NCI-H1092 treated with DMSO at 0.1 percent for 48 hours (cell line): ENCODE results near the gene LRRC25.
"Not testable (repeated sequence)": the region's sequence is repeated elsewhere in the genome, so short reads cannot be mapped to it uniquely, and the experiment has no call there.

ENCODE experiments used
- DNase-seq: peaks from one replicate; lab custom pipeline; 2025; lab: John Stamatoyannopoulos, UW

The LRRC25 gene

DNA sequence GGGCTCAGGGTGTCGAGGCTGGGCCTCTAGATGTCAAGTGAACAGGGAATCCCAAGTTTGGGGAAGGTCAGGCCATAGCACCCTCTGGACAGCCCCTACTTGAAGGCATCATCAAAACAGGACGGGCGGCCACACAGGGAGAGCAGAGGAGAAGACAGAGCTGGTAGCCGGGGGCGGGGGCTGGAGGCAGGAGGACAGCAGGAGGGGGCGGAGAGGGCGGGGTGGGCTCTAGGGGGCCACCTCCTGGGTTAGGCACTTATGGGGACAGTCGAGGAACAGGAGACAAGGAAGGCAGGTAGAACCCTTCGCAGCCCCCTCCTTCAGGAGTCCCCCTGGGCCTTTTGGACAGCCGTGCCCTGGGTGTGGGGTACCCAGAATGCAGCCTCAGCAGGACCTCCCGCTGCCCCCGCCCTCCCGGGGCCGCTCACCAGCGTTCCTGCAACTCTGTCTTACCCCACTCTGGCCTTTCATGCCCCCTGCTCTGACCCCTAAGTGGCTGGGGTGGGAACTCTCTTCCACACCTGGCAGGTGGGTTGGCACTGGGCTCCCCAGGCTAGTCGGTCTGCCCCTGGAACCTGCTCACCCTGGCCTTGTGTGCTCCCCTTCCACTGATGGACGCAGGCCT is 27.6 kb upstream of the LRRC25 start:
- no peak for DNase-seq

GRCh38 chr19:18424122-18424889 is 26.9 kb upstream of the LRRC25 start:
- DNase-seq = no peak

DNA sequence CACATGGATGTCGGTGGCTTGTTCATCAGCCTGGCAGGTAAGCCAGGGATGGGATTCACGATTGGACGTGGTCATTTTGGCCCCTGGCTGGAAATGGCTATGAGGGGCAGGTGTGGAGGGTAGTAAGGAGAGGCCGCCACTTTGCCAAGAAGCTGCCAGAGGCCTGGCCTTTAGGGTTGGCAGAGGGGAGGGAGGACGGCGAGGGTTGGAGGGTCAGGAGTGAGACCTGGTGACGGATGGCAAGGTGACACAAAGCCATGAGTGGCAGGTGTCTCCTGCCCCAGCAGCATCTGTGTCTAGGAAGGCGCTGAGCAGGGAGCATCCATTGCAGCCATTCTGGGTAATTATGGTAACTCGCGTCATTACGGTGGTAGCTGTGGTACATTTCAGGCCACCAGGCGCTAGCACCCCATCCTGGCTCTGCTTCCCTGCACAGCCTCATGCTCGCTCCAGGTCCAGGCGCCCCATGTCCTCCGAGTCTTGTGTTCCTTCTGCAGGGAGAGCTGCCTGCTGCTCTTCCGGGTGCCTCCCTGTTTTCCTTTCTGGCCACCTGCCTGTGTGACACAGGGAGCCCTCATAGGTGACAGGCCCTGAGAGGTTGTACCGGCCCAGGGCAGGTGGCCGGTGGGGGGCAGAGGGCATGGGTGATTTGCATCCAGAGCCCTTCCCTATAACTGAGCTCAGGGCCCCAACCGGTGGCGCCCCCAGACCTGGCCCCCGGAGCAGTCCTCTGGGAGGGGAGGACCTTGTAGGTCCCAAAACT is 26.0 kb upstream of the LRRC25 start:
- no peak for DNase-seq

DNA sequence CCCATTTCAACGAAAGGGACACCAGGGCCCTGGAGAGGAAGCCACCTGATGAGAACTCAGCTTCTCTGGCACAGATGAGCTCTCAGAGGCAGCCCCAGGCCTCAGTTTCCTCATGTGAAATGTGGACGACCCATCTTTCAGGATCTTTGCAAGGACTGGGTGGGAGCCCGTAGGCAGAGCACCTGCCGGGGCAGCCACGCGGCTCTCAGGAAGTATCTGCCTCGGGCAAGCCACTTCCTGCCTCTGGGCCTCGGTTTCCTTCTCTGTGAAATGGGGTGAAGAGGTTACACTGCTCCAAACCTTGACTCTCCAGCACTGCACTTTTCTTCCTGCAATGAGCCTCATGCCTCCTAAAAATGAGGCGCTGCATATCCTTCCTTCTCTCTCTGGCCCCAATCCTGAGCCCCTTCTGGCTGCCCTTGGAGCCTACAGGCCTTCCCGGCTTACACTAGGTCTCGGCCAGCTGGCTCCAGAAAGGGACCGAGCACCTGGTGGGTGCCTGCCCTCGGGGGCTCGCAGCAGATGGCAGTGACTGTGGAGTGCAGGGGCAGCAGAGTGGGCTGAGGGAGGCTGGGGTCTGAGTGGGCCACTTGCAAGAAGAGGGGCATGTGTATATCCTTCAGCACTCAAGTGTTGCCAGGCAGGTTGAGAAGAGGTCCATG is 25.2 kb upstream of the LRRC25 start:
- DNase-seq = no peak

- no peak for DNase-seq
These were observed 24.0 kb upstream of the LRRC25 start for GRCh38 chr19:18421371-18421959.

DNA sequence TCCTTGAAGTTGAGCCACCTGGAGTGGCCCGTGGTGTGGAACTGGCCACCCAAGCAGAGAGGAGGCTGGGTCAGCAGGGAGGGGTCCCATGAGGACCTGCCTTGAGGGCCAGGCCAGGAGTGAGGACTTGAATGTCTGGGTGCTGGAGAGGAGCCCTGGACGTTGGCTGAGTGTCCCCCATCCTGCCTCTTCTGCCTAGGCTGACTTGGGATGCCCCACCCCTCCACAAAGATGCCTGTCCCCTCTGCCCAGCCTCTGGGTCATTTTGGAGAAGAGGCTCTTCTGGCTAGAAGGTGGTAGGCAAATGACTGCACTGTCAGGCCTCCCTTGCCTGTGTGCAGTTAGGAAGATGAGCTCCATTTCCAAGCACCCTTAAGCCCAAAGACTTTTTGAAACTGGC is 23.5 kb upstream of the LRRC25 start:
- no peak for DNase-seq

DNA sequence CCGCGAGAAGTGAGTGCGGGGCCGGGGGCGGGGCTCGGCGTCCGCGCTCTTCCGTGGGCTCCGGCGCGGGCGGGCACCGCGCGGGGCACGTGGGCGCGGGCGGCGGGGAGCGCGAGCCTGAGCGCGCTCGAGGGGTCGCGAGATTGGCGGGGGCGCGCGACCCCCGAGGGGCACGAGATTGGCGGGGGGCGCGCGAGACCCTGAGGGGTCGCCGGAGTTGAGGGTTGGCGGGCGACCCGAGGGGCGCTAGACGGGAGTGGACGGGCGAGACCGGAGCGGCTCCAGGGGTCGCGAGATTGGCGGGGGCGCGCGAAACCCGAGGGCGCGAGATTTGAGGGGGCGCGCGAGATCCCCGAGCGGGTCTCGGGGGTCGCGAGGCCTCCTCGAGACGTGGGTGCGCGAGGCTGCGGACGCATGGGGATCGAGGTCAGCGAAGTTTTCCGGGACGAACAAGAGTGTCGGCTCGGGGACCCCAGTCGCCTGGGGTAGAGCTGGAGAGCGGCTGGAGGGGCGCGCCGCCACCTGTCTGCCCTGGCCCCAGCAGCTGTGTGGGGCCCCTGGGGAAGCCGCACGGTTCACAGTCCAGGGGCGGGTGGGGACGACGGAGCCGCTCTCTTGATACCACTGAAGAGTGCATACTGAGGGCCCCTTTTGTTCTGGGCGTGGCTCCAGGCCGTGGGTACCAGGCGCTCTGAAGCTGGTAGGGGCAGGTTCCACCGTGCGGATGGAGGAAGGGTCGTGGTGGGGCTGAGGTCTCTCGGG is 22.5 kb upstream of the LRRC25 start:
- DNase-seq = peak; percentile 20

GRCh38 chr19:18419195-18419698 is 21.8 kb upstream of the LRRC25 start, which contains the start of gene SSBP4:
Gene SSBP4, plus strand, starts transcription at chr19:18419398. Its CDS starts 251 bp downstream, at chr19:18419649.
- DNase-seq = peak; percentile 73

- no peak for DNase-seq
These were observed 21.2 kb upstream of the LRRC25 start for GRCh38 chr19:18418483-18419194.

DNA sequence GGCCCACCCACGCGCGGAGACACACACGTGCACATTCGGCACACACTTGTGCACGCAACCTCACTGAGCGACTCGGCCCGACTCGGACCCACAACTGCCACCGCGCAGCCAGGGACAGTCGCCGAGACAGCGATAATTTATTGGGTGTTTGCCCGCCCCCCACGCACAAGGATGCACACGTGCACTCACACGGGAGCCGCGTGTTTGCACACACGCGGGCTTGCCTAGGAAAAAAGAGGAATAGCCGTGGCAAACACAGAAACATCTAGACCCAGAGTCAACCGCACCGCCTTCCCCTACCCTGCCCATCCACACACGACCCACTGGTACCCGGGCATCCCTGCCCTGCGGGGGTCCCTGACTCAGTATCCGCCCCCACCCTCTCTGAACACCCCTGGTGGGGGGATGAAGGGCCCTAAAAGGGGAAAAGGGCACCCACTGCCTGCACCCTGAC is 20.6 kb upstream of the LRRC25 start:
- DNase-seq = no peak

DNA sequence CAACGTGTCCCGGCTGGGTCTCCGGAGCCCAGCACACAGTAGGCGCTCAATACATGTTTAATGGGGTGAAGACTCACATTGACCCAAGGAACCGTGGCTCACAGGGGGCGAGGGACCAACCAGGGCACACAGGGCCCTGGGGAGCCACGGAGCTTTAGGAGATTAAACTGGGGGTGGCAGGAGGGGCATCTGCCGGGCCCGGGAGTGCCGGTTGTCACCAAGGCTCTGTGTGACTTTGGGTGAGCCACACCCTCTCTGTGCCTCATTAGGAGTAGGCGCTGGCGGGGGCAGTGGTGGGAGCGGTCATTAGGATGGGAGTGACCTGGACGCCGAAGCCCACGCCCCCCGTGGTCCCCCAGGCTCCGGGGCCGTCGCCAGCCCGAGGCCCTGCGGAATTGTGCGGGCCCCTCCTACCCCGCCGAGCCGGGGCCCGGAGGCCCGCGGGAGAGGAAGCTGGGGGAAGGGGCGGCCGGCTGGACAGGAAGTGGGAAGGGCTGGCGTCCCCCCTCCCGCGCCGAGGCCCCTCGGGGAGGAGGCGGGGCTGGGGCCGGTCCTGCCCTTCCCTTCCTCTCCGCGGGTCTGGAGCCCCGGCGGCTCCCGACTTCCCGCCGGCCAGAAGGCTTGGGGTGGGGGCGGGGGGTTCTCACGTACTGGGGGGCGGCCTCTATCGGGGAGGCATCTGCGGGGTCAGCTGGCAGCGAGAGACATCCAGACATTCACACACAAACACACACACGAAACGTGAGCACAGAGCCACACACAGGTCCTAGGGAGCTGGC is 20.0 kb upstream of the LRRC25 start:
- peak; percentile 60 for DNase-seq

DNA sequence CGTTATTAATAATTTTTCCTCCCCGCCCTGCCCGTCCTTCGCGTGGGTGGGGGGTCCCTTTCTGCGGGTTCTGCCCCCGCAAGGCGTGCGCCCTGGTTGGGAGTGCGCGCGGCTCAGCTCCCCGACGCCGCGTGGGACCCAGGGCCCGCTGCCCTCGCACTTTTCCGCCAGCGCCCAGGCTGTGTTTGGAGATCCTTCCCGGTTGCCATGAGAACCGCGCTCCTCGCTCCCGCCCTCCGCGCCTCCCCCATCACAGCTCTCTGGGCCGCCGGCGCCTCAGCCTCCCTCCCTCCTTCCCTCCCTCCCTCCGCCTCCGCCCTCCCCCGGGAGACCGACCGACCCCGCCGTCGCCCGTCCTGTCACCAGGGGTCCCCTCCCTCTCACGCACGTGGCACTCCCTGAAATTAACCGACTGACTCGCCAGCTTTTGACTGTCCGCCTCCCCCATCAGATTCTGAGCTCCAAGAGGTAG is 19.4 kb upstream of the LRRC25 start:
- DNase-seq = peak; percentile 78

DNA sequence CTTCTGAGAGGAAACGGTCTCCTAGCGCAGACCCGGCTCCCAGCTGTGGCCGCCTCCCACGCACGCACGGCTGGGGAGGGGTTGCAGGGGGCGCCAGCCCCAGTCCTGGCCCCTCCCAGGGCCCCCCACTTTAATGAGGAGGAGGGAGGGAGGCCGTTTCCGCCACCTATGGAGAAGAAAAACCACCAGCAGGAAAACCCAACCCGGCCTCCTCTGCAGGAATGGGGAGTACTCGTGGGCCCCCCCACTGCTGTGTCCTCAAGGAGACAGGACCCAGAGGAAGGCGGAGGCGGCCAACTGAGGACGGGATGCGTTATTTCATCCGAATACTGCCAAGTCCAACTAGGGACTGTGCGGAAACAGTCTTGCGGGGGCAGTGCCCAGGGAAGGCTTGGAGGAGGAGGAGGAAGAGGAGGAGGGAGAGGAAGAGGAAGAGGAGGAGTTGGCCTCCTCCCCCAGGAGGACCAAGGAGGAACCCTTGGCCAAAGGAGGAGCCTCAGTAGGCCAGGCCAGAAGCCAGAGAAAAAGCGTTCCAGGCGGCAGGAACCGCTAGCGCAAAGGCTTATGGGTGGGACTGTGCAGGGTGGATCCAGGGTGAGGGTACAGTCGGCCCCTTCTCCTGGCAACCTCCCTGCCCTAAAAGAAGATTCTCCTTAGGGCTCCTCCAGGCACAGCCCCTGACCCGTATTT is 17.9 kb upstream of the LRRC25 start:
- DNase-seq = no peak

DNA sequence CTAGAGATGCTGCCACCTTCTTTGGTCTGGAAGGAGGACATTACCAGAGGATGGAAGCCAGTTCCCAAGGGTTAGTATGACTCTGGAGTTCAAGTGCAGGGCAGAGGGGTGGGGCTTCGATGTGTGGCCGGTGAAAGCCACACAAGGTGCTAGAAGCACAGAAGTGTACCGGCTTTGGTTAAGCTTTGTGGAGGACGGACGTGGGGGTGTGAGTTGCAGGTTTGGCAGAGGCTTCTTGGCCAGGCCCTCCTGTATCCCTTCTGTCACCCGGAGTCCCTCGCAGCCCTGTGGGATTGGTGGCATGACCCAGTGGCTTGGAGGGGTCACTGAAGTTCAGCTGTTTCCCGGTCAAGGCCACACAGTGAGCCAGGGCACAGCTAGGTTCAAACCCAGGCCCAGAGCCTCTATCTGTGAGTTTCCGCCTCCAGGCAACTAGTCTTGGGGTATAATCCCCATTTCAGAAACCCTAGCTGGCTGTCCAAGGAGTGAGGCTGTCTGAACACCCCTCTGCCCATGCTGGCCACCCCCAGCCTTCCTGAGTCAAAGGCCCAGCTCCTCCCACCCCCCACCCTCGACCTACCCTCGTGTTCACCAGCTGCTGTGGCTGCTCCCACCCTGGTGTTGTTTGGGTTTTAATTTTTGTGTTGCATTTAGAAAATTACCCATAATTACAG is 17.2 kb upstream of the LRRC25 start:
- DNase-seq = no peak

GRCh38 chr19:18412610-18413239 is 15.3 kb upstream of the LRRC25 start:
- DNase-seq = no peak

DNA sequence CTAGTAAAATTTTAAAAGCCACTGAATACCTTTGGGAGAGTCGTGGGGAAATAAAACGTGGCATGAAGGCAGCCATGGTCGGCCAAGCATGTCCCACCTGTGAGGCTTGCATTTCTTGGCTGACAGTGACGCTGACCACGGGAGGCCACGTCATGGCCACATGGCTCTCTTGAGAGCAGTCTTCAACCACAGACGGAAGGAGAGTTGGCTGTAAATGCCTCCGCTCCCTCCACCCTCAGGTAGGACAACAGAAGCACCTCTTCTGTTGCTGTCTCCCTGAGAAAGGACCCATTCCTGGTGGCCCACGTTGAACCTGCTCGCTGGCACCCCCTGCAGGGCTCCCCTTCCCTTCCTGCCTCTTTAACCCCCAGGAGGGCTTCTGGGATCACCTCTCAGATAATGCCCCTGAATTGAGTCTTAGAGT is 10.6 kb upstream of the LRRC25 start:
- peak; percentile 17 for DNase-seq

- no peak for DNase-seq
These were observed 9.3 kb upstream of the LRRC25 start for GRCh38 chr19:18406749-18407148.

GRCh38 chr19:18405754-18406153 is 8.3 kb upstream of the LRRC25 start:
- not testable (repeated sequence) for DNase-seq
